SK-N-SH (cell line): ENCODE measurements around the gene PIAS1. TPM values are rescaled to one million over a fixed set of nuclear protein-coding genes. Genes with fewer than 3 reads are reported as not detected.
"Not testable (repeated sequence)": the region's sequence is repeated elsewhere in the genome, so short reads cannot be mapped to it uniquely, and the experiment has no call there.

Experiments used
- CTCF ChIA-PET: fragments of 300-600, 350-600 bp; formaldehyde crosslinking; extraction: SDS; loops from one replicate; lab custom pipeline; 2021; lab: Yijun Ruan, JAX
- POLR2A ChIA-PET: fragments of 350-600 bp; sonication (Branson Sonifier 250); formaldehyde crosslinking; extraction: SDS; loops from one replicate; lab custom pipeline; 2020; ENCODE audit warnings: antibody characterized with exemption, inconsistent platforms; lab: Yijun Ruan, JAX
- DNase-seq: peaks from one replicate; pipeline ENCODE4 v3.0.0; 2012
- H2AFZ ChIP-seq: fragments of 200-600 bp; sonication (generic); 2 replicates; pipeline ENCODE4 v1.8.1; 2016; ENCODE audit warnings: antibody characterized with exemption, mild to moderate bottlenecking, low read depth
- H3F3A ChIP-seq: fragments of 200-600 bp; sonication (generic); replicated peaks from 2 replicates; pipeline ENCODE3; 2016; ENCODE audit warnings: antibody characterized with exemption, mild to moderate bottlenecking; ENCODE audit not compliant: insufficient read depth
- H3K27ac ChIP-seq, 2 experiments: fragments of 200-500 bp in 1 of 2; fragments of 200-600 bp in 1 of 2; sonication (Bioruptor generic) in 1 of 2; sonication (generic), shearing (Covaris generic) in 1 of 2; 2 replicates each; pipeline versions ENCODE4 v1.5.1 to v1.6.1; 2014 to 2016; ENCODE audit warnings: low read depth in 2 of 2, inconsistent platforms in 1 of 2, low read length in 1 of 2, mild to moderate bottlenecking in 1 of 2, mixed read lengths in 1 of 2
- H3K27me3 ChIP-seq: fragments of 200-600 bp; sonication (generic), shearing (Covaris generic); 2 replicates; pipeline ENCODE4 v1.6.1; 2016; ENCODE audit warnings: mixed run types; ENCODE audit not compliant: insufficient read depth
- H3K36me3 ChIP-seq, 2 experiments: fragments of 200-500 bp in 1 of 2; fragments of 200-600 bp in 1 of 2; sonication (Bioruptor generic) in 1 of 2; sonication (generic) in 1 of 2; replicated peaks in 1 of 2; 2 replicates each; pipeline versions ENCODE3 to v1.5.1; 2014 to 2016; ENCODE audit warnings: low read length in 1 of 2, mild to moderate bottlenecking in 1 of 2; ENCODE audit not compliant: insufficient read depth in 2 of 2, control insufficient read depth in 1 of 2
- H3K4me1 ChIP-seq, 2 experiments: fragments of 200-500 bp in 1 of 2; fragments of 200-600 bp in 1 of 2; sonication (Bioruptor generic) in 1 of 2; sonication (generic), shearing (Covaris generic) in 1 of 2; 2 replicates each; pipeline versions ENCODE4 v1.5.1 to v1.6.1; 2014 to 2016; ENCODE audit warnings: low read depth in 1 of 2, low read length in 1 of 2, mixed run types in 1 of 2; ENCODE audit not compliant: insufficient read depth in 2 of 2, control insufficient read depth in 1 of 2
- H3K4me2 ChIP-seq: fragments of 200-600 bp; sonication (generic), shearing (Covaris generic); 2 replicates; pipeline ENCODE4 v1.6.1; 2017; ENCODE audit warnings: mixed run types
- H3K4me3 ChIP-seq, 2 experiments: fragments of 200-500 bp in 1 of 2; fragments of 200-600 bp in 1 of 2; sonication (Bioruptor generic) in 1 of 2; sonication (generic), shearing (Covaris generic) in 1 of 2; 2 replicates each; pipeline versions ENCODE4 v1.5.1 to v1.8.1; 2014 to 2016; ENCODE audit warnings: low read depth in 2 of 2, inconsistent platforms in 1 of 2, low read length in 1 of 2, mild to moderate bottlenecking in 1 of 2, mixed read lengths in 1 of 2, moderate library complexity in 1 of 2
- H3K79me2 ChIP-seq: fragments of 200-600 bp; sonication (generic); 2 replicates; pipeline ENCODE4 v1.8.1; 2017; ENCODE audit warnings: mild to moderate bottlenecking; ENCODE audit not compliant: insufficient read depth
- H3K9ac ChIP-seq: fragments of 200-600 bp; sonication (generic); 2 replicates; pipeline ENCODE4 v1.6.1; 2017; ENCODE audit warnings: mixed run types
- H3K9me2 ChIP-seq: fragments of 200-600 bp; sonication (generic); 2 replicates; pipeline ENCODE4 v1.6.1; 2017; ENCODE audit warnings: mixed run types
- H3K9me3 ChIP-seq: fragments of 200-600 bp; sonication (generic); 2 replicates; pipeline ENCODE4 v1.6.1; 2017; ENCODE audit warnings: mixed run types, mild to moderate bottlenecking, moderate library complexity
- H4K20me1 ChIP-seq: fragments of 200-600 bp; sonication (generic); 2 replicates; pipeline ENCODE4 v1.6.1; 2017; ENCODE audit warnings: mild to moderate bottlenecking, mixed run types; ENCODE audit not compliant: insufficient read depth
- ELF1 ChIP-seq: IDR thresholded peaks from 2 replicates; pipeline ENCODE4 v1.4.0; 2012
- EZH2phosphoT487 ChIP-seq: fragments of 200-600 bp; sonication (generic); IDR thresholded peaks from 2 replicates; pipeline ENCODE4 v1.6.1; 2017; ENCODE audit warnings: low read depth, mixed run types, mild to moderate bottlenecking, antibody characterized with exemption, moderate library complexity, borderline replicate concordance
- FOXJ3 ChIP-seq: sonication (generic); formaldehyde crosslinking; IDR thresholded peaks from 2 replicates; pipeline ENCODE4 v1.5.1; 2020; ENCODE audit warnings: mild to moderate bottlenecking, missing genetic modification reagents
- GABPA ChIP-seq: IDR thresholded peaks from 2 replicates; pipeline ENCODE4 v1.4.0; 2012; ENCODE audit warnings: low read depth, mild to moderate bottlenecking
- GATA2 ChIP-seq: sonication (generic); formaldehyde crosslinking; IDR thresholded peaks from 2 replicates; pipeline ENCODE4 v1.5.0; 2020; ENCODE audit warnings: mild to moderate bottlenecking, missing genetic modification reagents
- MEF2A ChIP-seq: IDR thresholded peaks from 2 replicates; pipeline ENCODE4 v1.4.0; 2012; ENCODE audit warnings: low read depth, borderline replicate concordance
- MXI1 ChIP-seq: IDR thresholded peaks from 2 replicates; pipeline ENCODE4 v1.6.1; 2012; ENCODE audit warnings: mild to moderate bottlenecking, low read depth, low read length, improper control_type of control experiment
- RAD21 ChIP-seq: IDR thresholded peaks from 2 replicates; pipeline ENCODE4 v1.6.1; 2012; ENCODE audit warnings: mild to moderate bottlenecking, low read length
- RCOR1 ChIP-seq: fragments of 150-350 bp; IDR thresholded peaks from 2 replicates; pipeline ENCODE4 v1.6.1; 2017; ENCODE audit warnings: antibody characterized with exemption, low read length
- RFX5 ChIP-seq: IDR thresholded peaks from 2 replicates; pipeline ENCODE4 v1.6.1; 2012; ENCODE audit warnings: mild to moderate bottlenecking, improper control_type of control experiment, low read length
- TAF1 ChIP-seq: IDR thresholded peaks from 2 replicates; pipeline ENCODE4 v1.6.1; 2012; ENCODE audit warnings: low read depth, mild to moderate bottlenecking, low read length, moderate library complexity, borderline replicate concordance
- YY1 ChIP-seq: IDR thresholded peaks from 2 replicates; pipeline ENCODE4 v1.4.0; 2012; ENCODE audit warnings: low read depth, mild to moderate bottlenecking
- WGBS: methylation state at CpG from one replicate; pipeline ENCODE4 v1.1.6; 2017; ENCODE audit warnings: low lambda C conversion rate; 5-methylcytosine and 5-hydroxymethylcytosine counted together
- polyA plus RNA-seq, 3 experiments: library from polyadenylated mRNA; depleted of rRNA; stranded (reverse); fragments of >200 nt; gene quantifications; 2 replicates each; pipeline ENCODE4 v1.2.3, GENCODE V29; 2012
- TF ChIP-seq, protein P1 (sequence below): IDR thresholded peaks from 2 replicates; pipeline ENCODE4 v1.4.0; 2012; ENCODE audit warnings: low read depth
- TF ChIP-seq, protein P2 (sequence below): fragments of 200-600 bp; sonication (generic); IDR thresholded peaks from 2 replicates; pipeline ENCODE4 v1.6.1; 2017; ENCODE audit warnings: antibody characterized with exemption, mild to moderate bottlenecking, moderate library complexity
- TF ChIP-seq, protein P3 (sequence below): fragments of 150-350 bp; IDR thresholded peaks from 2 replicates; pipeline ENCODE4 v1.6.1; 2016; ENCODE audit warnings: mild to moderate bottlenecking, low read depth, low read length
- TF ChIP-seq, protein P4 (sequence below): IDR thresholded peaks from 2 replicates; pipeline ENCODE4 v1.4.0; 2012; ENCODE audit warnings: low read depth, borderline replicate concordance

The PIAS1 gene
- polyA plus RNA-seq, 1 of the 3 experiments (the other 2 are of a cell fraction), result 9.0 TPM

DNA sequence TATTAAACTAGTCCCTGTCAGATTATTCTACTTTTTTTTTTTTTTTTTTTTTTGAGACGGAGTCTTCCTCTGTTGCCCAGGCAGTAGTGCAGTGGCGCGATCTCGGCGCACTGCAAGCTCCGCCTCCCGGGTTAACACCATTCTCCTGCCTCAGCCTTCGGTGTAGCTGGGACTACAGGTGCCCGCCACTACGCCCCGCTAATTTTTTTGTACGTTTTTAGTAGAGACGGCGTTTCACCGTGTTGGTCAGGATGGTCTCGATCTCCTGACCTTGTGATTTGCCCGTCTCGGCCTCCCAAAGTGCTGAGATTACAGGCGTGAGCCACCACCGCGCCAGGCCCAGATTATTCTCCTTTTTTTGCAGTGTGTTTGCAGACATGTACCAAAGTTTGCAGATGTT lies 4.9 kb downstream of the PIAS1 start:
- H3K9me2 ChIP-seq, H3K4me1 ChIP-seq, H3K4me2 ChIP-seq, H3K4me3 ChIP-seq, POLR2A ChIA-PET, H3F3A ChIP-seq, H3K9ac ChIP-seq, H3K27me3 ChIP-seq, H3K27ac ChIP-seq, H3K9me3 ChIP-seq, H3K36me3 ChIP-seq, H2AFZ ChIP-seq, DNase-seq: not testable (repeated sequence)
- Histone ChIP-seq H4K20me1 (peaks cover 78% of the 10 kb centered on the region), H3K79me2 (peaks cover 99% of the 10 kb centered on the region)
- CTCF ChIA-PET, result interaction anchor here (1.5 kb wide), 1 partner anchor 196 kb away, joined by 8 read pairs; no protein-coding TSS in a partner anchor
- WGBS, result 99% methylated on average over 21 of the region's 21 CpGs

DNA sequence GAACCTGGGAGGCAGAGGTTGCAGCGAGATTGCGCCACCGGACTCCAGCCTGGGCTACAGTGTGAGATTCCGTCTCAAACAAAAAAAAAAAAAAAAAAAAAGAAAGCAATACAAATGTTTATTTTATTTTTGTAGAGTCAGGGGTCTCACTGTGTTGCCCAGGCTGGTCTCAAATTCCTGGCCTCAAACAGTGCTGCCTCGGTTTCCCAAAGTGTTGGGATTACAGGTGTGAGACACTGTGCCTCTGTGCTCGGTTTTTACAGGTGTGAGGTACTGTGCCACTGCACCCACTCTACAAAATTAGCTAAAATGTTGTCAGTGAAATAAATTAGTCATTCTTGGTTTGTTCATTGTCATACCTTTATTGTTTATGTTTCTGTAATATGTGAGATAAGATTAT lies 5.5 kb downstream of the PIAS1 start:
- DNase-seq, result no peak
- TF ChIP-seq, protein P1, sequence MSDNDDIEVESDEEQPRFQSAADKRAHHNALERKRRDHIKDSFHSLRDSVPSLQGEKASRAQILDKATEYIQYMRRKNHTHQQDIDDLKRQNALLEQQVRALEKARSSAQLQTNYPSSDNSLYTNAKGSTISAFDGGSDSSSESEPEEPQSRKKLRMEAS, result no peak
- no peak for TF ChIP-seq RFX5
- TF ChIP-seq, protein P2, sequence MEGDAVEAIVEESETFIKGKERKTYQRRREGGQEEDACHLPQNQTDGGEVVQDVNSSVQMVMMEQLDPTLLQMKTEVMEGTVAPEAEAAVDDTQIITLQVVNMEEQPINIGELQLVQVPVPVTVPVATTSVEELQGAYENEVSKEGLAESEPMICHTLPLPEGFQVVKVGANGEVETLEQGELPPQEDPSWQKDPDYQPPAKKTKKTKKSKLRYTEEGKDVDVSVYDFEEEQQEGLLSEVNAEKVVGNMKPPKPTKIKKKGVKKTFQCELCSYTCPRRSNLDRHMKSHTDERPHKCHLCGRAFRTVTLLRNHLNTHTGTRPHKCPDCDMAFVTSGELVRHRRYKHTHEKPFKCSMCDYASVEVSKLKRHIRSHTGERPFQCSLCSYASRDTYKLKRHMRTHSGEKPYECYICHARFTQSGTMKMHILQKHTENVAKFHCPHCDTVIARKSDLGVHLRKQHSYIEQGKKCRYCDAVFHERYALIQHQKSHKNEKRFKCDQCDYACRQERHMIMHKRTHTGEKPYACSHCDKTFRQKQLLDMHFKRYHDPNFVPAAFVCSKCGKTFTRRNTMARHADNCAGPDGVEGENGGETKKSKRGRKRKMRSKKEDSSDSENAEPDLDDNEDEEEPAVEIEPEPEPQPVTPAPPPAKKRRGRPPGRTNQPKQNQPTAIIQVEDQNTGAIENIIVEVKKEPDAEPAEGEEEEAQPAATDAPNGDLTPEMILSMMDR, result no peak
- no peak for TF ChIP-seq MXI1
- TF ChIP-seq GABPA, result no peak
- TF ChIP-seq ELF1, result no peak
- no peak for TF ChIP-seq GATA2 (CRISPR knock-in tag)
- TF ChIP-seq RAD21, result no peak
- TF ChIP-seq FOXJ3 (CRISPR knock-in tag), result no peak
- TF ChIP-seq EZH2phosphoT487, result no peak
- TF ChIP-seq, protein P3, sequence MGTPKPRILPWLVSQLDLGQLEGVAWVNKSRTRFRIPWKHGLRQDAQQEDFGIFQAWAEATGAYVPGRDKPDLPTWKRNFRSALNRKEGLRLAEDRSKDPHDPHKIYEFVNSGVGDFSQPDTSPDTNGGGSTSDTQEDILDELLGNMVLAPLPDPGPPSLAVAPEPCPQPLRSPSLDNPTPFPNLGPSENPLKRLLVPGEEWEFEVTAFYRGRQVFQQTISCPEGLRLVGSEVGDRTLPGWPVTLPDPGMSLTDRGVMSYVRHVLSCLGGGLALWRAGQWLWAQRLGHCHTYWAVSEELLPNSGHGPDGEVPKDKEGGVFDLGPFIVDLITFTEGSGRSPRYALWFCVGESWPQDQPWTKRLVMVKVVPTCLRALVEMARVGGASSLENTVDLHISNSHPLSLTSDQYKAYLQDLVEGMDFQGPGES, result no peak
- no peak for TF ChIP-seq MEF2A
- TF ChIP-seq, protein P4, sequence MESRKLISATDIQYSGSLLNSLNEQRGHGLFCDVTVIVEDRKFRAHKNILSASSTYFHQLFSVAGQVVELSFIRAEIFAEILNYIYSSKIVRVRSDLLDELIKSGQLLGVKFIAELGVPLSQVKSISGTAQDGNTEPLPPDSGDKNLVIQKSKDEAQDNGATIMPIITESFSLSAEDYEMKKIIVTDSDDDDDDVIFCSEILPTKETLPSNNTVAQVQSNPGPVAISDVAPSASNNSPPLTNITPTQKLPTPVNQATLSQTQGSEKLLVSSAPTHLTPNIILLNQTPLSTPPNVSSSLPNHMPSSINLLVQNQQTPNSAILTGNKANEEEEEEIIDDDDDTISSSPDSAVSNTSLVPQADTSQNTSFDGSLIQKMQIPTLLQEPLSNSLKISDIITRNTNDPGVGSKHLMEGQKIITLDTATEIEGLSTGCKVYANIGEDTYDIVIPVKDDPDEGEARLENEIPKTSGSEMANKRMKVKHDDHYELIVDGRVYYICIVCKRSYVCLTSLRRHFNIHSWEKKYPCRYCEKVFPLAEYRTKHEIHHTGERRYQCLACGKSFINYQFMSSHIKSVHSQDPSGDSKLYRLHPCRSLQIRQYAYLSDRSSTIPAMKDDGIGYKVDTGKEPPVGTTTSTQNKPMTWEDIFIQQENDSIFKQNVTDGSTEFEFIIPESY, result no peak
- no peak for TF ChIP-seq RCOR1
- TF ChIP-seq YY1, result no peak
- no peak for TF ChIP-seq TAF1
- TF ChIP-seq, all 33 proteins: peak for 0
- ChIA-PET CTCF (interaction anchor here (1.5 kb wide), 1 partner anchor 196 kb away, joined by 8 read pairs; no protein-coding TSS in a partner anchor), POLR2A (no interaction called here)
- no peaks in the 10 kb centered on the region for H3K27me3 ChIP-seq
- H4K20me1 ChIP-seq, result peaks cover 83% of the 10 kb centered on the region
- no peak overlapping the region for H2AFZ ChIP-seq
- H3K79me2 ChIP-seq, result peaks cover 100% of the 10 kb centered on the region
- H3K9ac ChIP-seq, result no peak overlapping the region
- H3K36me3 ChIP-seq, result no peaks in the 10 kb centered on the region
- peaks cover 0 to 9% of the 10 kb centered on the region in 2 experiments; a peak in 2 of 4 replicates for H3K4me1 ChIP-seq
- no peak overlapping the region for H3K27ac ChIP-seq
- H3F3A ChIP-seq, result peaks cover 2% of the 10 kb centered on the region
- H3K9me3 ChIP-seq, result no peaks in the 10 kb centered on the region
- no peaks in the 10 kb centered on the region for H3K9me2 ChIP-seq
- H3K4me2 ChIP-seq, result no peak overlapping the region
- no peak overlapping the region for H3K4me3 ChIP-seq
- WGBS, result 93% methylated on average over 6 of the region's 6 CpGs
